Calu3 (cell line): ENCODE data around the gene PIEZO2. TPM values are rescaled to one million over a fixed set of nuclear protein-coding genes. Genes with fewer than 3 reads are reported as not detected.

Experiments
- BruUV-seq: library from RNA; stranded (reverse); fragments of 400-500 nt; replicated peaks from 2 replicates; lab custom pipeline; 2021; lab: Mats Ljungman, UMichigan
- CTCF ChIA-PET: fragments of 300-600 bp; sonication (Branson Sonifier 250); formaldehyde crosslinking; loops from one replicate; lab custom pipeline; 2022; ENCODE audit warnings: antibody characterized with exemption; lab: Charles Lee
- DNase-seq: peaks from one replicate; pipeline ENCODE4 v3.0.0; 2022
- H3K27ac Mint-ChIP-seq: one replicate; pipeline ENCODE4 v1.8.0; 2022; ENCODE audit warnings: mixed read lengths; ENCODE audit not compliant: unreplicated experiment
- H3K27me3 Mint-ChIP-seq: one replicate; pipeline ENCODE4 v1.8.0; 2022; ENCODE audit warnings: mixed read lengths; ENCODE audit not compliant: unreplicated experiment
- H3K36me3 Mint-ChIP-seq: one replicate; pipeline ENCODE4 v1.8.0; 2022; ENCODE audit warnings: mild to moderate bottlenecking, moderate library complexity, mixed read lengths; ENCODE audit not compliant: insufficient read depth, unreplicated experiment
- H3K4me1 Mint-ChIP-seq: one replicate; pipeline ENCODE4 v1.8.0; 2022; ENCODE audit warnings: mild to moderate bottlenecking, low read depth, mixed read lengths; ENCODE audit not compliant: unreplicated experiment
- H3K4me3 Mint-ChIP-seq: one replicate; pipeline ENCODE4 v1.8.0; 2022; ENCODE audit warnings: mild to moderate bottlenecking, low read depth, moderate library complexity, mixed read lengths; ENCODE audit not compliant: unreplicated experiment
- H3K9me3 Mint-ChIP-seq: one replicate; pipeline ENCODE4 v1.8.0; 2022; ENCODE audit warnings: low read depth, mixed read lengths; ENCODE audit not compliant: unreplicated experiment
- intact Hi-C: fragments of 100-400 bp; cut with micrococcal nuclease; formaldehyde crosslinking; loops from one replicate; pipeline ENCODE4 v1.10.0; 2022; ENCODE audit not compliant: unreplicated experiment
- total RNA-seq: library from RNA; stranded (reverse); gene quantifications from 2 replicates; pipeline ENCODE4 v1.2.3, GENCODE V29; 2022
- TF ChIP-seq, protein P1 (sequence below): fragments of 200-600 bp; IDR thresholded peaks from one replicate; pipeline ENCODE4 v1.8.0; 2022; ENCODE audit warnings: antibody characterized with exemption; ENCODE audit not compliant: unreplicated experiment

PIEZO2 gene
- total RNA-seq, 1 experiment from 2014 or later = 0.24 TPM

DNA sequence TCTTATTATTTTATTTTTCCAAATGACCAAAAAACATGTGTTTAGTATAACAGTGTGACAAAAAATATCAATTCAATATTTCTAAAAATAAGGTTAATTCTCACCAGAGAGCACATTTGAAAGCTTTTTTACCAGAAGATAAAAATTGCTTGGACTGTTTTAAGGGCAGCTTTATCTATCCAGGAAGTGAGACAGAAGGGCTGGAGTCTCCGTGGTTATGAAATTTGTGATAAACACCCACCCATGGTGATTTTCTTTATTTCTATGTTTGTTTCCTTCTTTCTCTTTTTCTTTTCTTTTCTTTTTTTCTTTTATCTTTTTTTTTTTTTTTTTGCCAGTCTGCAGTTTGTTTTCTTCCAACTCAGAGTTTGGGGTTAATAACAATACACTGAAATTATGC lies 298.5 kb downstream of the PIEZO2 start:
- Mint-ChIP-seq H3K27me3 (no peaks in the 10 kb centered on the region), H3K9me3 (peaks cover 2% of the 10 kb centered on the region), H3K4me3 (no peak overlapping the region), H3K4me1 (peaks cover 16% of the 10 kb centered on the region), H3K27ac (peak overlapping the region; percentile 33), H3K36me3 (no peaks in the 10 kb centered on the region)
- intact Hi-C loops = loop anchor here (1.0 to 2.0 kb wide), 4 partner anchors 64 to 303 kb away; no protein-coding TSS in a partner anchor
- CTCF ChIA-PET = interaction anchor here (0.6 to 3.1 kb wide), 12 partner anchors 35 to 988 kb away, joined by 3 to 33 read pairs (median 4); no protein-coding TSS in a partner anchor
- BruUV-seq = no TSS peak
- DNase-seq = no peak
- TF ChIP-seq, protein P1, sequence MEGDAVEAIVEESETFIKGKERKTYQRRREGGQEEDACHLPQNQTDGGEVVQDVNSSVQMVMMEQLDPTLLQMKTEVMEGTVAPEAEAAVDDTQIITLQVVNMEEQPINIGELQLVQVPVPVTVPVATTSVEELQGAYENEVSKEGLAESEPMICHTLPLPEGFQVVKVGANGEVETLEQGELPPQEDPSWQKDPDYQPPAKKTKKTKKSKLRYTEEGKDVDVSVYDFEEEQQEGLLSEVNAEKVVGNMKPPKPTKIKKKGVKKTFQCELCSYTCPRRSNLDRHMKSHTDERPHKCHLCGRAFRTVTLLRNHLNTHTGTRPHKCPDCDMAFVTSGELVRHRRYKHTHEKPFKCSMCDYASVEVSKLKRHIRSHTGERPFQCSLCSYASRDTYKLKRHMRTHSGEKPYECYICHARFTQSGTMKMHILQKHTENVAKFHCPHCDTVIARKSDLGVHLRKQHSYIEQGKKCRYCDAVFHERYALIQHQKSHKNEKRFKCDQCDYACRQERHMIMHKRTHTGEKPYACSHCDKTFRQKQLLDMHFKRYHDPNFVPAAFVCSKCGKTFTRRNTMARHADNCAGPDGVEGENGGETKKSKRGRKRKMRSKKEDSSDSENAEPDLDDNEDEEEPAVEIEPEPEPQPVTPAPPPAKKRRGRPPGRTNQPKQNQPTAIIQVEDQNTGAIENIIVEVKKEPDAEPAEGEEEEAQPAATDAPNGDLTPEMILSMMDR = no peak

GRCh38 chr18:10850216-10850615 lies 299.2 kb downstream of the PIEZO2 start:
- Mint-ChIP-seq H3K36me3 (no peaks in the 10 kb centered on the region), H3K9me3 (peaks cover 2% of the 10 kb centered on the region), H3K27ac (no peak overlapping the region), H3K4me3 (no peak overlapping the region), H3K4me1 (peaks cover 16% of the 10 kb centered on the region), H3K27me3 (no peaks in the 10 kb centered on the region)
- CTCF ChIA-PET = interaction anchor here (0.7 to 3.1 kb wide), 8 partner anchors 34 to 987 kb away, joined by 3 to 33 read pairs (median 6); no protein-coding TSS in a partner anchor
- no peak for DNase-seq
- TF ChIP-seq, protein P1 = no peak
- BruUV-seq = no TSS peak
- intact Hi-C loops = loop anchor here (2.0 kb wide), 1 partner anchor 289 kb away; no protein-coding TSS in a partner anchor

- no peak for DNase-seq
- no peaks in the 10 kb centered on the region for H3K36me3 Mint-ChIP-seq
- intact Hi-C loops = no loop called here
- no peak overlapping the region for H3K4me3 Mint-ChIP-seq
- H3K27ac Mint-ChIP-seq = no peak overlapping the region
- TF ChIP-seq, protein P1 = no peak
- CTCF ChIA-PET = no interaction called here
- BruUV-seq = no TSS peak
- peaks cover 16% of the 10 kb centered on the region for H3K4me1 Mint-ChIP-seq
- peaks cover 2% of the 10 kb centered on the region for H3K9me3 Mint-ChIP-seq
- no peaks in the 10 kb centered on the region for H3K27me3 Mint-ChIP-seq
These were observed 301.5 kb downstream of the PIEZO2 start for GRCh38 chr18:10847907-10848306.

- peaks cover 12% of the 10 kb centered on the region for H3K4me1 Mint-ChIP-seq
- no peak overlapping the region for H3K27ac Mint-ChIP-seq
- TF ChIP-seq, protein P1 = no peak
- H3K9me3 Mint-ChIP-seq = peaks cover 2% of the 10 kb centered on the region
- H3K4me3 Mint-ChIP-seq = no peak overlapping the region
- H3K36me3 Mint-ChIP-seq = no peaks in the 10 kb centered on the region
- CTCF ChIA-PET = no interaction called here
- intact Hi-C loops = no loop called here
- DNase-seq = no peak
- no peaks in the 10 kb centered on the region for H3K27me3 Mint-ChIP-seq
- BruUV-seq = no TSS peak
These were observed 302.0 kb downstream of the PIEZO2 start for GRCh38 chr18:10847408-10847790.
